HepG2 (cell line): Measurements from ENCODE around the gene ELP5. TPM values are rescaled to one million over a fixed set of nuclear protein-coding genes. Genes with fewer than 3 reads are reported as not detected.
A peak's percentile ranks its signal among the peaks of the same experiment; 100 is the strongest.

Source experiments
- ATAC-seq: fragments of 200-7000 bp; cut with Tn5 transposase; 3 replicates; pipeline ENCODE4 v1.9.1; 2020; ENCODE audit warnings: mild to moderate bottlenecking, moderate library complexity
- BruUV-seq: library from RNA; stranded (reverse); fragments of 400-500 nt; replicated peaks from 2 replicates; lab custom pipeline; 2021; lab: Mats Ljungman, UMichigan
- CTCF ChIA-PET: fragments of 300-600 bp; formaldehyde crosslinking; extraction: SDS; loops from one replicate; lab custom pipeline; 2021; ENCODE audit warnings: low total read pairs, inconsistent platforms, low intra/inter-chr PET ratio; lab: Yijun Ruan, JAX
- POLR2A ChIA-PET: fragments of 350-600 bp; sonication (Branson Sonifier 250); formaldehyde crosslinking; loops from one replicate; lab custom pipeline; 2020; ENCODE audit warnings: antibody characterized with exemption, inconsistent platforms; lab: Yijun Ruan, JAX
- DNase-seq: peaks from one replicate; pipeline ENCODE4 v3.0.0-alpha.2; 2015; ENCODE audit warnings: low spot score
- FAIRE-seq: peaks from 3 replicates; lab custom pipeline; 2011; peaks lifted over from hg19 to GRCh38; lab: Jason Lieb, UNC
- H2AFZ ChIP-seq: one replicate; pipeline ENCODE4 v1.6.1; 2011; ENCODE audit warnings: low read length, inconsistent platforms
- H3K27ac ChIP-seq: fragments of 300-600 bp; 3 replicates; pipeline ENCODE4 v1.8.0; 2011; ENCODE audit warnings: mixed run types, mild to moderate bottlenecking, mixed read lengths, low read length, inconsistent platforms; ENCODE audit not compliant: insufficient read depth; ENCODE audit errors: extremely low read length
- H3K27me3 ChIP-seq, 2 experiments: fragments of 200-600 bp in 1 of 2; 2 replicates in 1 of 2; 3 replicates in 1 of 2; pipeline versions ENCODE4 v1.6.0 to v1.8.0; 2011; ENCODE audit warnings: low read length in 2 of 2, mild to moderate bottlenecking in 2 of 2, moderate library complexity in 2 of 2, inconsistent platforms in 1 of 2; ENCODE audit not compliant: insufficient read depth in 2 of 2, control insufficient read depth in 1 of 2
- H3K36me3 ChIP-seq, 2 experiments: fragments of 200-600 bp in 1 of 2; replicated peaks in 1 of 2; 2 replicates in 1 of 2; 3 replicates in 1 of 2; pipeline versions ENCODE4 v1.5.1 to v1.8.0; 2011; ENCODE audit warnings: low read length in 2 of 2, inconsistent platforms in 1 of 2; ENCODE audit not compliant: insufficient read depth in 2 of 2, control insufficient read depth in 1 of 2
- H3K4me1 ChIP-seq: 2 replicates; pipeline ENCODE4 v1.5.1; 2012; ENCODE audit warnings: low read length, inconsistent platforms; ENCODE audit not compliant: insufficient read depth
- H3K4me2 ChIP-seq: 2 replicates; pipeline ENCODE4 v1.6.0; 2011; ENCODE audit warnings: low read depth, low read length, inconsistent platforms
- H3K4me3 ChIP-seq, 3 experiments: fragments of 200-600 bp in 1 of 3; sonication (generic), shearing (Covaris generic) in 1 of 3; replicated peaks in 1 of 3; 2 replicates each; pipeline ENCODE4 v1.5.1; 2011 to 2016; ENCODE audit warnings: low read length in 3 of 3, inconsistent platforms in 2 of 3, low read depth in 2 of 3, mild to moderate bottlenecking in 2 of 3, control low read depth in 1 of 3, mixed read lengths in 1 of 3; ENCODE audit not compliant: insufficient read depth in 1 of 3
- H3K79me2 ChIP-seq: one replicate; pipeline ENCODE4 v1.6.1; 2011; ENCODE audit warnings: low read length, inconsistent platforms; ENCODE audit not compliant: insufficient read depth
- H3K9ac ChIP-seq: 2 replicates; pipeline ENCODE4 v1.6.0; 2011; ENCODE audit warnings: mild to moderate bottlenecking, low read depth, low read length, inconsistent platforms; ENCODE audit not compliant: insufficient read depth
- H3K9me3 ChIP-seq: 2 replicates; pipeline ENCODE4 v1.5.1; 2012; ENCODE audit warnings: mild to moderate bottlenecking, low read length
- H4K20me1 ChIP-seq: 2 replicates; pipeline ENCODE4 v1.6.0; 2011; ENCODE audit warnings: inconsistent platforms, mild to moderate bottlenecking, low read length, moderate library complexity; ENCODE audit not compliant: insufficient read depth
- CCDC6 ChIP-seq: sonication (generic); formaldehyde crosslinking; IDR thresholded peaks from 2 replicates; pipeline ENCODE4 v1.8.1; 2022; ENCODE audit warnings: mild to moderate bottlenecking, missing genetic modification reagents, moderate library complexity
- FOXO1 ChIP-seq: sonication (generic); formaldehyde crosslinking; IDR thresholded peaks from 2 replicates; pipeline ENCODE4 v1.4.0; 2020; ENCODE audit warnings: missing genetic modification reagents
- HES4 ChIP-seq: sonication (generic); formaldehyde crosslinking; IDR thresholded peaks from 2 replicates; pipeline ENCODE4 v1.9.0; 2021; ENCODE audit warnings: mild to moderate bottlenecking, missing genetic modification reagents, borderline replicate concordance
- MAFF ChIP-seq: IDR thresholded peaks from 2 replicates; pipeline ENCODE4 v1.6.1; 2011; ENCODE audit warnings: low read depth, low read length, improper control_type of control experiment
- MAZ ChIP-seq, 2 experiments: sonication (generic) in 1 of 2; formaldehyde crosslinking in 1 of 2; IDR thresholded peaks; 2 replicates each; pipeline versions ENCODE4 v1.5.0 to v1.6.1; 2012 to 2020; ENCODE audit warnings: low read depth in 2 of 2, mild to moderate bottlenecking in 2 of 2, borderline replicate concordance in 1 of 2, improper control_type of control experiment in 1 of 2, low read length in 1 of 2, missing genetic modification reagents in 1 of 2, moderate library complexity in 1 of 2
- MXD4 ChIP-seq: IDR thresholded peaks from 2 replicates; pipeline ENCODE4 v1.6.1; 2016; ENCODE audit warnings: mild to moderate bottlenecking, missing biosample characterization, missing genetic modification reagents
- PRPF4 ChIP-seq: fragments of 200-400 bp; formaldehyde crosslinking; IDR thresholded peaks from 2 replicates; pipeline ENCODE4 v1.6.1; 2016; ENCODE audit warnings: low read length, low read depth; ENCODE audit not compliant: poor library complexity, severe bottlenecking
- RBM22 ChIP-seq: fragments of 200-400 bp; formaldehyde crosslinking; optimal IDR thresholded peaks from 2 replicates; pipeline ENCODE3; 2017; ENCODE audit warnings: mild to moderate bottlenecking, low read length, moderate library complexity
- REL ChIP-seq: sonication (generic); formaldehyde crosslinking; conservative IDR thresholded peaks from 2 replicates; pipeline ENCODE4 v1.8.0; 2022; ENCODE audit warnings: mild to moderate bottlenecking, missing genetic modification reagents, moderate library complexity
- SRY ChIP-seq: sonication (generic); formaldehyde crosslinking; IDR thresholded peaks from 2 replicates; pipeline ENCODE4 v1.8.0; 2022; ENCODE audit warnings: mild to moderate bottlenecking, missing genetic modification reagents
- U2AF1 ChIP-seq: fragments of 200-400 bp; formaldehyde crosslinking; optimal IDR thresholded peaks from 2 replicates; pipeline ENCODE3; 2017; ENCODE audit warnings: mild to moderate bottlenecking, low read depth, low read length
- ZFP37 ChIP-seq: sonication (generic); formaldehyde crosslinking; IDR thresholded peaks from 2 replicates; pipeline ENCODE4 v1.4.0; 2020; ENCODE audit warnings: missing genetic modification reagents, borderline replicate concordance
- ZFX ChIP-seq: sonication (generic); formaldehyde crosslinking; IDR thresholded peaks from 2 replicates; pipeline ENCODE4 v1.4.0; 2020; ENCODE audit warnings: mild to moderate bottlenecking, low read depth, missing genetic modification reagents, moderate library complexity
- ZNF160 ChIP-seq: sonication (generic); formaldehyde crosslinking; IDR thresholded peaks from 2 replicates; pipeline ENCODE4 v1.8.0; 2022; ENCODE audit warnings: mild to moderate bottlenecking, inconsistent platforms, missing genetic modification reagents
- ZNF253 ChIP-seq: sonication (generic); formaldehyde crosslinking; IDR thresholded peaks from 2 replicates; pipeline ENCODE4 v1.8.0; 2022; ENCODE audit warnings: mild to moderate bottlenecking, missing genetic modification reagents, borderline replicate concordance
- ZNF547 ChIP-seq: sonication (generic); formaldehyde crosslinking; IDR thresholded peaks from 2 replicates; pipeline ENCODE4 v1.5.1; 2020; ENCODE audit warnings: mild to moderate bottlenecking, missing genetic modification reagents
- ZNF558 ChIP-seq: sonication (generic); formaldehyde crosslinking; IDR thresholded peaks from 2 replicates; pipeline ENCODE4 v1.9.0; 2022; ENCODE audit warnings: mild to moderate bottlenecking, missing genetic modification reagents, borderline replicate concordance
- ZNF564 ChIP-seq: sonication (generic); formaldehyde crosslinking; IDR thresholded peaks from 2 replicates; pipeline ENCODE4 v1.8.1; 2023; ENCODE audit warnings: mild to moderate bottlenecking, missing genetic modification reagents
- ZNF703 ChIP-seq: sonication (generic); formaldehyde crosslinking; IDR thresholded peaks from 2 replicates; pipeline ENCODE4 v1.5.1; 2020; ENCODE audit warnings: missing genetic modification reagents, mild to moderate bottlenecking, moderate library complexity, borderline replicate concordance
- WGBS: methylation state at CpG from one replicate; pipeline ENCODE4 v1.1.6; 2017; ENCODE audit warnings: low lambda C conversion rate; 5-methylcytosine and 5-hydroxymethylcytosine counted together
- in situ Hi-C: cut with HindIII; loops from 2 replicates; pipeline ENCODE4 v1.10.0; 2017; ENCODE audit warnings: low pct_unique_long_range_greater_than_20kb; ENCODE audit not compliant: extremely low pct_ligation_motif_present
- intact Hi-C: fragments of 100-400 bp; cut with micrococcal nuclease; formaldehyde crosslinking; loops from one replicate; pipeline ENCODE4 v1.10.0; 2022; ENCODE audit not compliant: unreplicated experiment
- polyA plus RNA-seq, 8 experiments: library from polyadenylated mRNA; depleted of rRNA in 3 of 8; stranded (reverse) in 7 of 8; unstranded in 1 of 8; fragments of >200 nt; fragmentation: Illumina TruSeq in 4 of 8; extraction: Trizol in 4 of 8; gene quantifications; 2 replicates each; pipeline versions ENCODE4 v1.2.1 to v1.2.3, GENCODE V29; 2011 to 2016; ENCODE audit warnings: low read depth in 4 of 8, missing spikeins in 1 of 8, mixed read lengths in 1 of 8; ENCODE audit not compliant: insufficient read depth in 1 of 8
- total RNA-seq, 5 experiments: library from RNA; depleted of rRNA; stranded (reverse); fragments of >200 nt; fragmentation: Illumina TruSeq; extraction: Trizol; gene quantifications; 2 replicates each; pipeline ENCODE4 v1.2.3, GENCODE V29; 2016; ENCODE audit warnings: low read depth in 1 of 5
- TF ChIP-seq, protein P1 (sequence below): sonication (generic); formaldehyde crosslinking; IDR thresholded peaks from 2 replicates; pipeline ENCODE4 v1.8.1; 2023; ENCODE audit warnings: mild to moderate bottlenecking, missing genetic modification reagents
- TF ChIP-seq, protein P2 (sequence below): sonication (generic); formaldehyde crosslinking; IDR thresholded peaks from 2 replicates; pipeline ENCODE4 v1.4.0; 2020; ENCODE audit warnings: missing genetic modification reagents

Gene ELP5
- total and polyA plus RNA-seq, 2 of the 13 experiments (the other 11 are each of a cell fraction or from before 2014, with no cell fraction given): 67.6 to 69.8 TPM

DNA sequence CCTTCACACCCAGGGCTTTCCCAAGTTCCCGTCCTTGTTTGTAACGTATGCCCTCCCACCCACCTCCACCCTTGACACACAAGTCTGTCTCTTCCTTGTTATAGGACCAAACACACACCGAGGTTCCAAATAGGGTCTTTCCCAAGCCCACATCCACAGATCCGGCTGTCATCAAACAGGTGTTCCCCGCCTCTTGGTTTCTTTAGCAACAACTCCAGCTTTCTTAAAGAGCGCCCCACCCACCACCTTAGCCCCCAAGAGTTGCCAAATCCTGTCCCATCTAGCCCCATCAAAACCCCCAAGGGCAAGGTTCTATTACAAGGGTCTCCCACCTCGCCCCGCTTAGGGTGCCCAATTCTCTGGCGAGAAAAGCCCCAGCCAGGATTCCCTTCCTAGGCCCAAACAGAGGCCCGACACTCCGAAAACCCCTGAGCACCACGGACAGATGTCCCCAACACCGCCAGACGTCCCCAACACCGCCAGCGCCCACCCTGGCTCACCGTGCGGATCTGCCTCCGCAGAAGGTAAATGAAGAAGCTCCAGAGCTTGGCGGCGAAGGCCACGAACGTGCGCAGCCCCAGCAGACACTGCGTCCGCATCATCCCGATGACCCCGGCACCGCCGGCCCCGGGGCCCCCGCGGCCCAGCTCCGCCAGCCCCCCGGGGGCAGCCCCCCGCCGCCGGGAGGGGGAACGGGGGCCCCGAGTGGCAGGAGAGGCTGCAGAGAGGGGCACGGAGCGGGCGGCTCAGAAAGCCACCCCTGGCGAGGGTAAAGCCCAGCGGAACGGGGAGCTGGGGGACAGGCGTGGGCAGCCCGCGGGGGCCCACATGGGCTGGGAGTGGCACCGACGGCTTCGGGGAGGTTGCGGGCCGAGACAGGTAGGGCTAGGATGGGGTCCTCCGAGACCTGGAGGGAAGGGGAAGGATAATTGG, 1.1 kb upstream of the ELP5 start:
- Histone ChIP-seq H3K36me3 (peaks cover 11 to 24% of the 10 kb centered on the region in 2 experiments; a peak in 4 of 5 replicates), H3K9me3 (no peaks in the 10 kb centered on the region), H4K20me1 (no peaks in the 10 kb centered on the region), H3K4me1 (peaks cover 38% of the 10 kb centered on the region), H3K9ac (peak overlapping the region; percentile 96), H2AFZ (no peak overlapping the region), H3K27me3 (peaks cover 0 to 2% of the 10 kb centered on the region in 2 experiments; a peak in 1 of 5 replicates), H3K79me2 (peaks cover 56% of the 10 kb centered on the region), H3K27ac (peak overlapping the region; percentile 99), H3K4me2 (peak overlapping the region; percentile 90), H3K4me3 (peak overlapping the region; percentile 95 to 99 (median 96))
- DNase-seq (no peak), FAIRE-seq (no peak), ATAC-seq (peak; percentile 39)
- 2% methylated on average over 28 of the region's 55 CpGs for WGBS
- in situ Hi-C loops (no loop called here), intact Hi-C loops (no loop called here)
- ChIA-PET CTCF (interaction anchor here (1.5 kb wide), 1 partner anchor 30 kb away, joined by 5 read pairs; the partner anchor contains the start of gene SLC2A4), POLR2A (interaction anchor here (0.7 to 2.6 kb wide), 11 partner anchors 9 to 79 kb away, joined by 3 to 34 read pairs (median 10); partner anchors contain the start of genes ACADVL, ASGR1, DLG4 and DVL2)
- no TSS peak for BruUV-seq
- TF ChIP-seq CCDC6 (CRISPR knock-in tag) (no peak), MXD4 (CRISPR knock-in tag) (no peak), MAFF (no peak), ZNF703 (CRISPR knock-in tag) (no peak), HES4 (no peak), ZNF547 (CRISPR knock-in tag) (no peak), ZNF160 (CRISPR knock-in tag) (peak; percentile 7; the same call in 1 of the 2 replicates), U2AF1 (no peak), REL (CRISPR knock-in tag) (0 out of 2 replicates have a peak, but pooled peaks have one; percentile 8), FOXO1 (CRISPR knock-in tag) (no peak), ZNF564 (0 out of 2 replicates have a peak, but pooled peaks have one; percentile 16), RBM22 (peak; percentile 27), ZNF558 (CRISPR knock-in tag) (peak; percentile 17; the same call in 1 of the 2 replicates), SRY (CRISPR knock-in tag) (0 out of 2 replicates have a peak, but pooled peaks have one; percentile 54), ZNF253 (CRISPR knock-in tag) (0 out of 2 replicates have a peak, but pooled peaks have one; percentile 38), ZFP37 (CRISPR knock-in tag) (no peak), MAZ (IDR thresholded peaks at IDR 0.05; ENCODE audit: borderline replicate concordance, low read depth, low read length) (no peak), MAZ (CRISPR knock-in tag; IDR thresholded peaks at IDR 0.05; ENCODE audit: low read depth) (0 out of 2 replicates have a peak, but pooled peaks have one; percentile 14), PRPF4 (peak; percentile 47), ZFX (CRISPR knock-in tag) (peak; percentile 37; the same call in 1 of the 2 replicates)
- TF ChIP-seq, protein P1, sequence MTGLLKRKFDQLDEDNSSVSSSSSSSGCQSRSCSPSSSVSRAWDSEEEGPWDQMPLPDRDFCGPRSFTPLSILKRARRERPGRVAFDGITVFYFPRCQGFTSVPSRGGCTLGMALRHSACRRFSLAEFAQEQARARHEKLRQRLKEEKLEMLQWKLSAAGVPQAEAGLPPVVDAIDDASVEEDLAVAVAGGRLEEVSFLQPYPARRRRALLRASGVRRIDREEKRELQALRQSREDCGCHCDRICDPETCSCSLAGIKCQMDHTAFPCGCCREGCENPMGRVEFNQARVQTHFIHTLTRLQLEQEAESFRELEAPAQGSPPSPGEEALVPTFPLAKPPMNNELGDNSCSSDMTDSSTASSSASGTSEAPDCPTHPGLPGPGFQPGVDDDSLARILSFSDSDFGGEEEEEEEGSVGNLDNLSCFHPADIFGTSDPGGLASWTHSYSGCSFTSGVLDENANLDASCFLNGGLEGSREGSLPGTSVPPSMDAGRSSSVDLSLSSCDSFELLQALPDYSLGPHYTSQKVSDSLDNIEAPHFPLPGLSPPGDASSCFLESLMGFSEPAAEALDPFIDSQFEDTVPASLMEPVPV (CRISPR knock-in tag): 0 out of 2 replicates have a peak, but pooled peaks have one; percentile 12
- TF ChIP-seq, protein P2, sequence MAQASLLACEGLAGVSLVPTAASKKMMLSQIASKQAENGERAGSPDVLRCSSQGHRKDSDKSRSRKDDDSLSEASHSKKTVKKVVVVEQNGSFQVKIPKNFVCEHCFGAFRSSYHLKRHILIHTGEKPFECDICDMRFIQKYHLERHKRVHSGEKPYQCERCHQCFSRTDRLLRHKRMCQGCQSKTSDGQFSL (CRISPR knock-in tag): no peak
